CD4-positive, alpha-beta T cell treated with Interleukin-10 for 1 hour (primary cell): ENCODE measurements around the gene NLRP13.
"Not testable (repeated sequence)": the region's sequence is repeated elsewhere in the genome, so short reads cannot be mapped to it uniquely, and the experiment has no call there.

Source experiments
- DNase-seq: peaks from one replicate; pipeline ENCODE4 v3.0.0-alpha.2; 2020

The NLRP13 gene

GRCh38 chr19:55931936-55932386 lies at the start of gene NLRP13:
Gene NLRP13 (minus strand): TSS chr19:55932336. CDS start chr19:55932311, 25 bp downstream.
- no peak for DNase-seq

GRCh38 chr19:55980415-55980814 lies 48.3 kb upstream of the NLRP13 start:
- DNase-seq, result no peak

- DNase-seq, result no peak
These were observed 41.8 kb upstream of the NLRP13 start for GRCh38 chr19:55973982-55974381.

- no peak for DNase-seq
These were observed 30.1 kb upstream of the NLRP13 start for GRCh38 chr19:55962186-55962585.

- no peak for DNase-seq
These were observed 28.0 kb upstream of the NLRP13 start for GRCh38 chr19:55959996-55960675.

GRCh38 chr19:55958356-55958755 lies 26.2 kb upstream of the NLRP13 start:
- no peak for DNase-seq

GRCh38 chr19:55956431-55956830 lies 24.3 kb upstream of the NLRP13 start:
- no peak for DNase-seq

GRCh38 chr19:55950566-55950965 lies 18.4 kb upstream of the NLRP13 start:
- not testable (repeated sequence) for DNase-seq

GRCh38 chr19:55947532-55947931 lies 15.4 kb upstream of the NLRP13 start, which contains the start of gene NLRP8:
Gene NLRP8 (plus strand): TSS chr19:55947832.
- no peak for DNase-seq

- no peak for DNase-seq
These were observed 8.2 kb upstream of the NLRP13 start for GRCh38 chr19:55940306-55940705.

- DNase-seq, result no peak
These were observed 7.1 kb upstream of the NLRP13 start for GRCh38 chr19:55939206-55939605.

- no peak for DNase-seq
These were observed 3.1 kb upstream of the NLRP13 start for GRCh38 chr19:55935206-55935605.

- DNase-seq, result no peak
These were observed 1.1 kb downstream of the NLRP13 start for GRCh38 chr19:55930996-55931515.

- not testable (repeated sequence) for DNase-seq
These were observed 2.9 kb downstream of the NLRP13 start for GRCh38 chr19:55929258-55929657.

- no peak for DNase-seq
These were observed 4.1 kb downstream of the NLRP13 start for GRCh38 chr19:55927991-55928390.

- no peak for DNase-seq
These were observed 8.6 kb downstream of the NLRP13 start for GRCh38 chr19:55923556-55923955.

GRCh38 chr19:55913643-55914268 lies 18.4 kb downstream of the NLRP13 start:
- DNase-seq, result no peak

GRCh38 chr19:55912916-55913315 lies 19.2 kb downstream of the NLRP13 start:
- no peak for DNase-seq

GRCh38 chr19:55909801-55910200 lies 22.3 kb downstream of the NLRP13 start:
- DNase-seq, result no peak

- no peak for DNase-seq
These were observed 24.4 kb downstream of the NLRP13 start for GRCh38 chr19:55907746-55908145.

GRCh38 chr19:55907286-55907685 lies 24.9 kb downstream of the NLRP13 start:
- no peak for DNase-seq

- DNase-seq, result no peak
These were observed 29.9 kb downstream of the NLRP13 start for GRCh38 chr19:55902080-55902751.

- DNase-seq, result no peak
These were observed 30.6 kb downstream of the NLRP13 start for GRCh38 chr19:55901369-55902079.
